Thymus (tissue), 11 donors: ENCODE measurements around the gene EP400. TPM values are rescaled to one million over a fixed set of nuclear protein-coding genes. Genes with fewer than 3 reads are reported as not detected.

Experiments
- DNase-seq, 9 donors: peaks; one replicate each; pipeline ENCODE4 v3.0.0-alpha.2; 2013; ENCODE audit warnings: low spot score in 9 of 9, low read depth in 6 of 9, missing footprints in 1 of 9
- H3K27ac ChIP-seq, 2 donors: one replicate each; pipeline ENCODE4 v1.5.1; 2013; ENCODE audit warnings: control low read depth in 1 of 2, low read depth in 1 of 2, low read length in 1 of 2, mild to moderate bottlenecking in 1 of 2, moderate library complexity in 1 of 2
- H3K27me3 ChIP-seq, 2 donors: one replicate each; pipeline ENCODE4 v1.5.1; 2013; ENCODE audit warnings: low read length in 1 of 2; ENCODE audit not compliant: control insufficient read depth in 2 of 2, insufficient read depth in 1 of 2
- H3K36me3 ChIP-seq, 2 donors: one replicate each; pipeline ENCODE4 v1.5.1; 2013; ENCODE audit warnings: low read length in 1 of 2, mild to moderate bottlenecking in 1 of 2, moderate library complexity in 1 of 2; ENCODE audit not compliant: control insufficient read depth in 2 of 2, insufficient read depth in 2 of 2
- H3K4me1 ChIP-seq, 2 donors: one replicate each; pipeline ENCODE4 v1.5.1; 2013; ENCODE audit warnings: low read length in 2 of 2; ENCODE audit not compliant: control insufficient read depth in 2 of 2, insufficient read depth in 2 of 2
- H3K4me3 ChIP-seq, 2 donors: one replicate each; pipeline ENCODE4 v1.5.1; 2013; ENCODE audit warnings: low read length in 2 of 2, control low read depth in 1 of 2, mild to moderate bottlenecking in 1 of 2
- H3K9me3 ChIP-seq, 2 donors: one replicate each; pipeline ENCODE4 v1.5.1; 2013; ENCODE audit warnings: low read length in 1 of 2, mild to moderate bottlenecking in 1 of 2; ENCODE audit not compliant: control insufficient read depth in 2 of 2, insufficient read depth in 1 of 2
- WGBS: extraction: QIAGEN DNeasy Blood & Tissue Kit; methylation state at CpG from one replicate; pipeline ENCODE4 v1.1.7; 2013; 5-methylcytosine and 5-hydroxymethylcytosine counted together
- polyA plus RNA-seq: library from polyadenylated mRNA; stranded (reverse); fragments of 200-250 nt; gene quantifications from one replicate; pipeline ENCODE4 v1.2.3, GENCODE V29; 2013
- total RNA-seq: library from RNA; stranded (reverse); fragments of 120-200 nt; gene quantifications from one replicate; pipeline ENCODE4 v1.2.4, GENCODE V29; 2013
- donor health status: healthy.

Gene EP400
- total and polyA plus RNA-seq, 2 donors: 4.6 to 28.9 TPM

DNA sequence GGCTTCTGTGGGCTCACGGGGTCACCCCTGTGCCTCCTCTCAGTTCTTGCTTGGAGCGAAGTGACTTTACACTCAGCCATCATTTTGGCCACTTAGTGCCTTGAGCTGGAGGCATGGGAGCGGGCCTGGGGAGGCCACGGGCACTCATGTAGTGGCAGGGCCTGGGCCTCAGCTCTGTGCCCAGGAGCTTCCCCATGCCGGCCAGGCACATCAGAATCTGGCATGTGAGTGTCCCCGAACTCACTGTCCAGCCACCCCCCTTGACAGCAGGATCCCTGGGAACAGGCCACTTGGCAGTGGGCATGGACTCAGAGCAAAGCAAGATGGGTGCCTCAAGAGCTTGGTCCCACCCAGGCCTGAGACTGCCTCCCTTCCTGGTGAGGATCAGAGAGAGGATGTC lies 164.9 kb downstream of the EP400 start:
- no peak overlapping the region for H3K4me3 ChIP-seq
- H3K36me3 ChIP-seq: peaks cover 8 to 27% of the 10 kb centered on the region in 2 donors
- 96% methylated on average over 6 of the region's 6 CpGs for WGBS
- no peaks in the 10 kb centered on the region for H3K9me3 ChIP-seq
- H3K27me3 ChIP-seq: no peaks in the 10 kb centered on the region
- no peak overlapping the region for H3K27ac ChIP-seq
- H3K4me1 ChIP-seq: no peaks in the 10 kb centered on the region
- DNase-seq: no peak

- peaks cover 7 to 22% of the 10 kb centered on the region in 2 donors for H3K36me3 ChIP-seq
- no peak overlapping the region for H3K27ac ChIP-seq
- H3K9me3 ChIP-seq: no peaks in the 10 kb centered on the region
- H3K4me3 ChIP-seq: no peak overlapping the region
- H3K4me1 ChIP-seq: no peaks in the 10 kb centered on the region
- DNase-seq: no peak
- WGBS: 93% methylated on average over 9 of the region's 9 CpGs
- H3K27me3 ChIP-seq: no peaks in the 10 kb centered on the region
These were observed 165.8 kb downstream of the EP400 start for GRCh38 chr12:132115500-132115899.

DNA sequence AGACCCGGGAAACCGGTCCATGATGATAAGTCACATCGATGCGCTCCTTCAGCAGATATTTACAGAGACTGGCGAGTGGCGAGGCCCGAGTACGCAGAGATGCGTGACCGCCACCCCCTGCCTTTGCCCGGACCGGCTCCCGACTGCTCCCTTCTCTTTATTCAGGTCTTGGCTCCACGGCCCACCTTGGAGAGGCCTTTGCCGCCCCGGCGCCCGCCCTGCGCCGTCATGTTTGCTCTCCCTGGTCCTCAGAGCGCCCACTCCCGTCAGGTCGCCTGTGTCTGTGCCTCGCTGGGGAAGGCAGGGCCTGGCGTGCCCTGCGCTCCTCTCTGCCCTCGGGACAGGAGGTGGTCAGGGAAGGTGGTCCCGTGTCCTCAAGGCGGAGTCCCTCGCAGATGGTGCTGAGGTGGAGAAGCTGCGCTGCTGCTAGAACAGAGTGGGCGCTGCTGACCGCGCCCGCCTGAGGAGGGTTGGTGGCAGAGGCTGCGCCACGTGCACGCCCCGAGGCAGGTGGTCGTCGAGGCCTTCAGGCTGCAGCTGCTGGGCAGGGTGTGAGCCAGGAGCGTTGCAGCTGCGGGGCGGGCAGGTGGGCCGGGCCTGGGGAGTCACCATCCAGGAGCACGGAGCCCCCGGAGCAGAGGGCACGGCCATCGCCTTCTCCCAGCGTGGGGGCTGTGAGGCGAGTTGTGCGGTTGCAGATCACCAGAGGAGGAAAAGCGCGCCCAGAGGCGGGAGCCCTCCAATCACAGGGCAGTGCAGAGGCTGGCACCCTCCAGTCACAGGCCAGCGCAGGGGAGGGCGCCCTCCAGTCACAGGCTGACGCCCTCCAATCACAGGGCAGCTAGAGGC lies 167.2 kb downstream of the EP400 start:
- no peak for DNase-seq
- Histone ChIP-seq H3K27ac (no peak overlapping the region), H3K4me3 (no peak overlapping the region), H3K9me3 (no peaks in the 10 kb centered on the region), H3K4me1 (no peaks in the 10 kb centered on the region), H3K27me3 (no peaks in the 10 kb centered on the region), H3K36me3 (peaks cover 10 to 16% of the 10 kb centered on the region in 2 donors)
- WGBS: 98% methylated on average over 58 of the region's 58 CpGs

DNA sequence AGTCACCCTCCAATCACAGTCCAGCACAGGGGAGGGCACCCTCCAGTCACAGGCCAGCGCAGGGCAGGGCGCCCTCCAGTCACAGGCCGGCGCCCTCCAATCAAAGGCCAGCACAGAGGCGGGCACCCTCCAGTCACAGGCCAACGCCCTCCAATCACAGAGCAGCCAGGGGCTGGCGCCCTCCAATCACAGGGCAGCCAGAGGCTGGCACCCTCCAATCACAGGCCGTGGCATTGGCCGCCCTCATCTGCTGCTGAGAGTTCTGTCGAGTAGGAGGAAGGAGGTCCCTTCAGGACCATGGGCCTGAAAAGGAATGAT lies 167.8 kb downstream of the EP400 start:
- Histone ChIP-seq H3K4me1 (no peaks in the 10 kb centered on the region), H3K36me3 (peaks cover 10 to 13% of the 10 kb centered on the region in 2 donors), H3K27ac (no peak overlapping the region), H3K4me3 (no peak overlapping the region), H3K27me3 (no peaks in the 10 kb centered on the region), H3K9me3 (no peaks in the 10 kb centered on the region)
- 95% methylated on average over 10 of the region's 10 CpGs for WGBS
- no peak for DNase-seq

DNA sequence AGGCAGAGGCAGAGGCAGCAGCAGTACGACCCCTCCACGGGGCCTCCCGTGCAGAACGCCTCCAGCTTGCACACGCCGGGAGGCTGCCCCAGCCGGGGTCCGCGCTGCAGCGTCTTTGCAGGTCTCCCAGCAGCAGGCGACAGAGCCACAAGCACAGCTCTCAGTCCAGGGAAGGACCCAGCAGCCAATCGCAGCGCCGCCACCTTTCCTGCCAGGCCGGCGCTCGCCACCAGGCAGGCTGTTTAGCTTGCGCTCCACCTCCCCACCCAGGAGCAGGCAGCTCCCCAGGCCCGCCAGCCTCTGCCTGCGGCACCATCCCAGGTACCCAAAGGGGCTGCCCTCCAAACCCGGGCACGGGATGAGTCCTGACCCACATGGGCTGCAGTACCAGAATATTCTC lies 169.1 kb downstream of the EP400 start:
- Histone ChIP-seq H3K4me3 (no peak overlapping the region), H3K4me1 (no peaks in the 10 kb centered on the region), H3K36me3 (peaks cover 6 to 13% of the 10 kb centered on the region in 2 donors), H3K27me3 (no peaks in the 10 kb centered on the region), H3K9me3 (no peaks in the 10 kb centered on the region), H3K27ac (no peak overlapping the region)
- DNase-seq: no peak
- 97% methylated on average over 22 of the region's 22 CpGs for WGBS

GRCh38 chr12:132121283-132121682 lies 171.5 kb downstream of the EP400 start:
- DNase-seq: no peak
- Histone ChIP-seq H3K27ac (no peak overlapping the region), H3K4me1 (no peaks in the 10 kb centered on the region), H3K4me3 (no peak overlapping the region), H3K36me3 (peaks cover 11 to 16% of the 10 kb centered on the region in 2 donors), H3K9me3 (no peaks in the 10 kb centered on the region), H3K27me3 (no peaks in the 10 kb centered on the region)
- 98% methylated on average over 14 of the region's 14 CpGs for WGBS

DNA sequence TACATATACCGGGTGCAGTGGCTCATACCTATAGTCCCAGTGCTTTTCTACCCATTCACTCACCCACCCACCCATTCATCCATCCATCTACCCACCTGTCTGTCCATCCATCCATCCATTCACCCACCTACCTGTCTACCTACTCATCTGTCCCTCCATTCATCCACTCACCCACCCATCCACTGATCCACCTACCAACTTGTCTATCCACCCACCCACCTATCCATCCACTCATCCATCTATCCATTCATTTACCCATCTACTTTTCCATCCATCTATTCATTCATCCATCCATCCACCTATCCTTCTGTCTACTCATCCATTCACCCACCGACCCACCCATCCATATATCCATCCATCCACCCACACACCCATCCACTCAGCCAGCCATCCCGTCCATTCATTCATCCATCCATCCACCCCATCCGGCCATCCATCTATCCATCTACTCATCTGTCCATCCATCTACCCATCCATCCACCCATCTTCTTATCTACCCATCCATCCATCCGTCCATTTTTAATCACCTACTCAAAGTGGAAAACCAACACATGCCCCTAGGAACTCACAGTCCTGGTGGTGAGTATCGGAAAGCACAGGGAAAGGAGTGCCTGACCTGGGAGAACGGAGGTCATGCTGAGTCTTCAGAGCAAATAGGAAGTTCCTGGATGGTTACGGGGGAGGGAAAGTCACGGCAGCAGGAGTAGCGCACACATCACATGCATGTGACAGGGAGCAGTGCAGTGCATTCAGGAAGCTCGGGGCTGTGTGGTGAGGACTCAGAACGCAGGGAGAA lies 174.4 kb downstream of the EP400 start:
- Histone ChIP-seq H3K36me3 (peaks cover 25 to 31% of the 10 kb centered on the region in 2 donors), H3K27ac (no peak overlapping the region), H3K4me3 (no peak overlapping the region), H3K9me3 (peaks cover 0 to 4% of the 10 kb centered on the region in 2 donors), H3K4me1 (no peaks in the 10 kb centered on the region), H3K27me3 (no peaks in the 10 kb centered on the region)
- DNase-seq: no peak
- 90% methylated on average over 12 of the region's 12 CpGs for WGBS

DNA sequence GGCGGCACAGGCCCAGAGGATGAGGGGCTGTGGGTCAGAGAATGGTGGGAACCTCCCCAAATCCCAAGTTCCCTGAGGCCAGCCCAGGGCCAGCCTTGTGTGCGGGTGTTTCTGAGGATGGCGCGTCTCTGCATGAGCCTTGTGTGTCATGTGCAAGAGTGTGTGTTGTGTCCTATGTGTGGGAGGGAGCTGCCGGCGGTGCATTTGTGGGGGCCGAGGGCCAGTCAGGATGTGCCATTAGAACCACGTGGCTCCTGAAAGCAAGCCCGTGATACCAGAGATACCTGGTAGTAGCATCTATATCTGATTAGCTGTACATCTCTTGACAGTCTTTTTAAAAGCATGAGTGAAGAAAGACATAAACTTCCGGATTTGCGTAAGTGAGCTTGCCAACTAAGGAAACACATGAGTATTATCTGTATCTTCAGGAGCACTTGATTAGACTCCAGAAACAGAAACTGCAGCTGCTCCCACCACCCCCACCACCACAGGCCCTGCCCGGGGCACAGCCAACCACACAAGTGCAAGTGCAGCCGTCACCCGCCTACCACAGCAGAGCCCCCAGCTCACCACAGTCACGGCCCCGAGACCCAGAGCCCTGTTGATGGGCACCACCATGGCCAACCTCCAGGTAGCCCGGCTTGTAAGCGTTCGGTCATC lies 175.2 kb downstream of the EP400 start:
- 82% methylated on average over 19 of the region's 19 CpGs for whole genome bisulfite sequencing
- Histone ChIP-seq H3K4me1 (no peaks in the 10 kb centered on the region), H3K27ac (no peak overlapping the region), H3K9me3 (peaks cover 0 to 4% of the 10 kb centered on the region in 2 donors), H3K4me3 (no peak overlapping the region), H3K36me3 (peaks cover 25 to 31% of the 10 kb centered on the region in 2 donors), H3K27me3 (no peaks in the 10 kb centered on the region)
- DNase-seq: no peak

DNA sequence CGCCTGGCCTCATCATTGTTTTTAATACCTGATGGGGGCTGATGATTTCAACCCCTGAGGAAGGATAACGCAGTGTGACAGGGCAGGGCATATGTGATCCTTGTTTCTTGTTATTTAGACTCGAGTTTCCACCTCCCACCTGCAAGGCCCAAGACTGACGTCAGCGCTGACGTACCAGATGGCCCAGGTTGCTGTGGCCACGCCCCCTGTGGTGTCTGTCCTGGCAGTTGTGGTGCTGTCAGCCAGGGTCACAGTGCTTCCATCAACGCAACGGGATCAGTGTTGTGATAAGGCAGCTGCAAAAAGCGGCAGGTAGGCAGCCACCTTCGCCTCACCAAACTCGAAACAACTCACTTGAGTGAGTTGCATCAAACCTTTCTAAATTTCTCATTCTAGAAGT lies 176.0 kb downstream of the EP400 start:
- Histone ChIP-seq H3K27ac (no peak overlapping the region), H3K4me3 (no peak overlapping the region), H3K9me3 (peaks cover 0 to 4% of the 10 kb centered on the region in 2 donors), H3K36me3 (peaks cover 22 to 31% of the 10 kb centered on the region in 2 donors), H3K27me3 (no peaks in the 10 kb centered on the region), H3K4me1 (no peaks in the 10 kb centered on the region)
- no peak for DNase-seq
- 98% methylated on average over 12 of the region's 12 CpGs for WGBS
